HCT116 (cell line): ENCODE data around the gene SERGEF.

Source experiments
- EGR1 ChIP-seq: IDR thresholded peaks from 2 replicates; pipeline ENCODE4 v1.6.1; 2012; ENCODE audit warnings: low read depth
- EZH2 ChIP-seq: fragments of 200-600 bp; sonication (generic); IDR thresholded peaks from 2 replicates; pipeline ENCODE4 v1.6.1; 2017; ENCODE audit warnings: antibody characterized with exemption, mixed run types
- POLR2A ChIP-seq: IDR thresholded peaks from 2 replicates; pipeline ENCODE4 v1.7.0; 2011; ENCODE audit warnings: borderline replicate concordance; ENCODE audit not compliant: insufficient read depth, insufficient read length; ENCODE audit errors: extremely low read depth
- RAD21 ChIP-seq: IDR thresholded peaks from 2 replicates; pipeline ENCODE4 v1.6.1; 2012; ENCODE audit warnings: low read depth, mild to moderate bottlenecking
- SP1 ChIP-seq: IDR thresholded peaks from 2 replicates; pipeline ENCODE4 v1.6.1; 2012; ENCODE audit warnings: low read depth
- ZNF274 ChIP-seq: fragments of 200-500 bp; sonication (Bioruptor generic); IDR thresholded peaks from 2 replicates; pipeline ENCODE4 v1.6.1; 2014; ENCODE audit warnings: mild to moderate bottlenecking, low read depth, low read length, inconsistent platforms
- TF ChIP-seq, protein P1 (sequence below): IDR thresholded peaks from 2 replicates; pipeline ENCODE4 v1.6.1; 2012
- TF ChIP-seq, protein P2 (sequence below), 3 experiments: fragments of 200-600 bp in 1 of 3; sonication (generic) in 1 of 3; IDR thresholded peaks in 2 of 3; conservative IDR thresholded peaks in 1 of 3; 2 replicates each; pipeline ENCODE4 v1.5.1; 2012 to 2017; ENCODE audit warnings: low read depth in 2 of 3, low read length in 2 of 3, antibody characterized with exemption in 1 of 3, borderline replicate concordance in 1 of 3, control low read depth in 1 of 3, mild to moderate bottlenecking in 1 of 3, mixed read lengths in 1 of 3, mixed run types in 1 of 3, moderate library complexity in 1 of 3; ENCODE audit not compliant: insufficient read depth in 1 of 3

DNA sequence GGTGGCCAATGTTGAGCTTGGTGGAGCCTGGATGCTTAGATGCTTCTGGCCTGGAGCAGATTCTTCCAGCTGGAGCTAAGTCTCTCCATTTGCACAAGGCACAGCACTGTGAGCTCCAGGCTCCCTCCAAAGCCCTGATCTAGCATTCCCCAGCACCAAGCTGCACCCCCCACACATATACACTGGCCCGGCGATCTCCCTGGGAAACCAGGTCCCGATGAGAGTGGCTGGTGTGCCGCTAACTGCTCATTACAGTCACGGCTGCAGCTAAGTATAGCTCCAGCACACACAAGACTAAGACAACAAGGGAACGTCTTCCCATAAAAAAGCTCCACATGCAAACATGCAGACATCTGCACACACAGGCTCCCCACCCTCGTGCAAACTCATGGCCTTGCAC, 260.7 kb downstream of the SERGEF start:
- TF ChIP-seq POLR2A (no peak), RAD21 (no peak), ZNF274 (no peak), SP1 (no peak), EZH2 (no peak), EGR1 (no peak)
- TF ChIP-seq, protein P1, sequence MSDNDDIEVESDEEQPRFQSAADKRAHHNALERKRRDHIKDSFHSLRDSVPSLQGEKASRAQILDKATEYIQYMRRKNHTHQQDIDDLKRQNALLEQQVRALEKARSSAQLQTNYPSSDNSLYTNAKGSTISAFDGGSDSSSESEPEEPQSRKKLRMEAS, result no peak
- TF ChIP-seq, protein P2, sequence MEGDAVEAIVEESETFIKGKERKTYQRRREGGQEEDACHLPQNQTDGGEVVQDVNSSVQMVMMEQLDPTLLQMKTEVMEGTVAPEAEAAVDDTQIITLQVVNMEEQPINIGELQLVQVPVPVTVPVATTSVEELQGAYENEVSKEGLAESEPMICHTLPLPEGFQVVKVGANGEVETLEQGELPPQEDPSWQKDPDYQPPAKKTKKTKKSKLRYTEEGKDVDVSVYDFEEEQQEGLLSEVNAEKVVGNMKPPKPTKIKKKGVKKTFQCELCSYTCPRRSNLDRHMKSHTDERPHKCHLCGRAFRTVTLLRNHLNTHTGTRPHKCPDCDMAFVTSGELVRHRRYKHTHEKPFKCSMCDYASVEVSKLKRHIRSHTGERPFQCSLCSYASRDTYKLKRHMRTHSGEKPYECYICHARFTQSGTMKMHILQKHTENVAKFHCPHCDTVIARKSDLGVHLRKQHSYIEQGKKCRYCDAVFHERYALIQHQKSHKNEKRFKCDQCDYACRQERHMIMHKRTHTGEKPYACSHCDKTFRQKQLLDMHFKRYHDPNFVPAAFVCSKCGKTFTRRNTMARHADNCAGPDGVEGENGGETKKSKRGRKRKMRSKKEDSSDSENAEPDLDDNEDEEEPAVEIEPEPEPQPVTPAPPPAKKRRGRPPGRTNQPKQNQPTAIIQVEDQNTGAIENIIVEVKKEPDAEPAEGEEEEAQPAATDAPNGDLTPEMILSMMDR (IDR thresholded peaks at IDR 0.05 in 2 of 3, conservative IDR thresholded peaks at IDR 0.05 in 1 of 3; ENCODE audit: borderline replicate concordance in 1 of 3, insufficient read depth in 1 of 3, low read depth in 2 of 3, low read length in 2 of 3), result no peak
